ENCODE data around the gene USP20.

Gene USP20

GRCh38 chr9:129858167-129858962 lies 23.1 kb downstream of the USP20 start:
- DNase-seq, result no peak

DNA sequence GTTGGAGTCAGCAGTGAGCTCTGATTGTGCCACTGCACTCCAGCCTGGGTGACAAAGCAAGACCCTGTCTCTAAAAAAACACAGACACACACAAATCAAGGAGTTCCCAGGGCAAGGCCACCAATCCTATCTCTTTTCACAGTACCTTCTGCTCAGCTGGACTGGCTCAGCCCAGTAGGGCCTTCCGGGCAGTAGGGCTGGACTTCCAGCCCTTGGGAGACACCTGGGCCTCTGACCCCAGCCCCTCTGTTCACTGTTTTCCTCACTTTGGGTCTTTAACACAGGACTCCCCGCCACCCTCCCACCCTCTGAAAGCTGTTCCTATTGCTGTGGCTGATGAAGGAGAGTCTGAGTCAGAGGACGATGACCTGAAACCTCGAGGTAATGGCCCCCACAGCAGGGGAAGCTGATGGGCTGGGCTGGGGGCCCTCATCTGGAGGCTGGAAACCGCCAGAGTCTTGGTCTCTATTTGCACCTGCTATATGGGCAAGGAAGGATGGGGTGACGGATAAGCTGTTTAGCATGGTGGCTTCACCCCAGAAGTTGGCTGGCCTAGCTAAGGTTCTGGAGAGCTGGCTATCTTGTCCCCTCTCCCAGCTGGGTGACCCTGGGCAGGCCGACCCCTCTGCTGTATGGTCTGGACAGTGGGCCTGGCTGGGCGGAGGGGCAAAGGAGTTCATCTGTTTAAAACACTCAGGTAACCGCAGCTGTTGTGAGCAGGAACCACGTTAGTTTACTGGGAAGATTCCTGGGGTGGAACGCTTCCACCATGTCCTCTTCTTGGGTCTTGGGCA lies 25.6 kb downstream of the USP20 start:
- DNase-seq, result no peak

DNA sequence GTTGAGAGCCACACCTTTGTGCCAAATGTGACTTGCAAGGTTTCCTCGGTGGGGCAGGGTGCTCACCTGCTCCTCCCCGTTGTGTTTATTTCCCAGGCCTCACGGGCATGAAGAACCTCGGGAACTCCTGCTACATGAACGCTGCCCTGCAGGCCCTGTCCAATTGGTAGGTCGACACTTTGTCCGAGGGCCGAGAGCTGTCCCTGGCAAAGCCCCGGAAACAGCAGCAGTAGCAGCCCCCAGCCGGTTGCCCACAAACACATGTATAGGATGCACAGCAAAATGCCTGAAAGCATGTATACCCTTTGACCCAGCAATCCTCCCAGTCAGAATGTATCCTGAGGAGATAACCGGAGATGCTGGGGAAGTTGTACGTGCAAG lies 26.2 kb downstream of the USP20 start:
- DNase-seq, result no peak

GRCh38 chr9:129863059-129863690 lies 27.9 kb downstream of the USP20 start:
- DNase-seq, result peak; percentile 66

DNA sequence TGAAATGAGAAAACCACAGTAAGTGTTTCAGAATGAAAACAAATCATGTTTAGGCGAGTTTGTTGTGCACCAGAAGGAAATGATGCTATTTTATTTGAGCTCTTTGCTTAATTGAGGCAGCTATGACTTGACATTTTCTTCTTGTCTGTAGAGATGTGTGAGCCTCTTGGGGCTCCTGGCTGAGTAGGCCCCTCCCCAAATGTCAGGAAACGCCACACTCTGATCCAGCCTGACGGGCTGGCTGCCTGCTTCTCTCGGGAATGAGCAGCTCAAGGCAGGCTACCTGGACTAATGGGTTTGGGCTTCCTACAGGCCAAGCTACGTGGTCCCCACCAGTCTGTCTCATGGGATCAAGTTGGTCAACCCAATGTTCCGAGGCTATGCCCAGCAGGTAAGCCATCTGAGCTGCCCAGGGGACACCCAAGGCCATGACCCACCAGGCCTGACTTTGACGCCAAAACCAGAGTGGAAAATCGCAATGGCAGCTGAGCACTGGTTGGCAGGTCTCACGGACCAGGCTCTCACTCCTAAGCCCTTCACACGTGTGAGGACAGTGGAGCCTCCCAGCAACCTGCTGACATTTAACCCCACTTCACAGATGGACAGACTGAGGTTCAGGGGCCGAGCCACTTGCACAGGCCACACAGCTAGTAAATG lies 29.9 kb downstream of the USP20 start:
- DNase-seq, result no peak

- no peak for DNase-seq
These were observed 30.5 kb downstream of the USP20 start for GRCh38 chr9:129865668-129866320.

GRCh38 chr9:129866394-129867135 lies 31.3 kb downstream of the USP20 start:
- peak; percentile 46 for DNase-seq

GRCh38 chr9:129867136-129868022 lies 32.1 kb downstream of the USP20 start:
- no peak for DNase-seq

DNA sequence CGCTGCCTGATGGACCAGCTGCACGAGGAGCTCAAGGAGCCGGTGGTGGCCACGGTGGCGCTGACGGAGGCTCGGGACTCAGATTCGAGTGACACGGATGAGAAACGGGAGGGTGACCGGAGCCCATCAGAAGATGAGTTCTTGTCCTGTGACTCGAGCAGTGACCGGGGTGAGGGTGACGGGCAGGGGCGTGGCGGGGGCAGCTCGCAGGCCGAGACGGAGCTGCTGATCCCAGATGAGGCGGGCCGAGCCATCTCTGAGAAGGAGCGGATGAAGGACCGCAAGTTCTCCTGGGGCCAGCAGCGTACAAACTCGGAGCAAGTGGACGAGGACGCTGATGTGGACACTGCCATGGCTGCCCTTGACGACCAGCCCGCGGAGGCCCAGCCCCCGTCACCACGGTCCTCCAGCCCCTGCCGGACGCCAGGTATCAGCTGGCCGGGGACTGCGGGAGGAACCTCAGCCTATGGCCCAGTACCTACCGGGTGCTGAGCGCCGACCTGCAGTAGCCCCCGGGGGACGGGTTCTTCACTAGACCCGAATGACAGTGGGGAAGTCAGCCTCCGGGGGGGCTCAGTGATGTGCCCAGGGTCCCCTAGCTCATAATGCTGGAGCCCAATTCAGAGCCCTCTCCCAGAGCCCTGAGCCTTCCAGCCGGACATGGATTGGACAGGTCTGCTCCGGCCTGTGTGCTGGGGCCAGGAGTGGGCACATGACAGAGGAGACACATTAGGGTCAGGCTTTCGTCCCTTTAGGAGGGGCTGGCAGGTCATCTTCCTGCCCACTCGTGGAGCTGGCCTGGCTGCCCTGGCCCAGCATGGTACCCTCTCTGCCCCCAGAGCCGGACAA lies 33.0 kb downstream of the USP20 start:
- no peak for DNase-seq

DNA sequence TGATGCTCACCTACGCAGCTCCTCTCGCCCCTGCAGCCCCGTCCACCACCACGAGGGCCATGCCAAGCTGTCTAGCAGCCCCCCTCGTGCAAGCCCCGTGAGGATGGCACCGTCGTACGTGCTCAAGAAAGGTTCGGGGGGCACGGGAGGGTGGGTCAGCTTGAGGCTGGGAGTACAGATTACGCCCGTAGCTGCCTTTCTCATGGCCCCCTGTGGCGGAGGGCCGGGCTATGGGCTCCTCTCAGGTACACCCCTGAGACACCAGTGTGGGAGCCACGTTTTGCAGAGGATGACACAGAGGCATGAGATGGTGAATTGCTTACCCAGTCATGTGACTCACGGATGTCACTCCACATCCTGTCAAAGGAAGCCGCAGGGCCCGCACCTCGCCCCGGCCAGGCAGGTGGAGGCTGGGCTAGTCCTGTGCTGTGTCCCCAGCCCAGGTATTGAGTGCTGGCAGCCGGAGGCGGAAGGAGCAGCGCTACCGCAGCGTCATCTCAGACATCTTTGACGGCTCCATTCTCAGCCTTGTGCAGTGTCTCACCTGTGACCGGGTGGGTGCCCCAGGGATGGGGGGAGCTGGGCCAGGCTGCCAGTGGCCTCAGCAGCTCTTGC lies 33.7 kb downstream of the USP20 start:
- DNase-seq, result peak; percentile 88

GRCh38 chr9:129869585-129870501 lies 34.6 kb downstream of the USP20 start:
- no peak for DNase-seq

DNA sequence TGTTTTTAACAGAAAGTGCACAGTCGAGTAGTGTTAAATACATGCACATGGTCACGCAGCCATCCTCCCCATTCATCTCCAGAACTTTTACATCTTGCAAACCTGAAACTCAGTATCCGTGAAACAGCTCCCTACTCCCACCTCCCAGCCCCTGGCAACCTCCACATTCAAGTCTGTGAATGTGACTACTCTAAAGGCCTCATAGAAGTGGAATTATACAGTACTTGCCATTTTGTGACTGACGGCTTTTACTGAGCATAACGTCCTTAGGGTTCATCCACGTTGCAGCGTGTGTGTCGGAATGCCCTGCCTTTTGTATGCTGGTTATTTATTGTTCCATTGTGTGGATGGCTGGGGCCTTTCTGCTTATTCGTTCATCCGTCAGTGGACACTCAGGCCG lies 35.8 kb downstream of the USP20 start:
- no peak for DNase-seq

DNA sequence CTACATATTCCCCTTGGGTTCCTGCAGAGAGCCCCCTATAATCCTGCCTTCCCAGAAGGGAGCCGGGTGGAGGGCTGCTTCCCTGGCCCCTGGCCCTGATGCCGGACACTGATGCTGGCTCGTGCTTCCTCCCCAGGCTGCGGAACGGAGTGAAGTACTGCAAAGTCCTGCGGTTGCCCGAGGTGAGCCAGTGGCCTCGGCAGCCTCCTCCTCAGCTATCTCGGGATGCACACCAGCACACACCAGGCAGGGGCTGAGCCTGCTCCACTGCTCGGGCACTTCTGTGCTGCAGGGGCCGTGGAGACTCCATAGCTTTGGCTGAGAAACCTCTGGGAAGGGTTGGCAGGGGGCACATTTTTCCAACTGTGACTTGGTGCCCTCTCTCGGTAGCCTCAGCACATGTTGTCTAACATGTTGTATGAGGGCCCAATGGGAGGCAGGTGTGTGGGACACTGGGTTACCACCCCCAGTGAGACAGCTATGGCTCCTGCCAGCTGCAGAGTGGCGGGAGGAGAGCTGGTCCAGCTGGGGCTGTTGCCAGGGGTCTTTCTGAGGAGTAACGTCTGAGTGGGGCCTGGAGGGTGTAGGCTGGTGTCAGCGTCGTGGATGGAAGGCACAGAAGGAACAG lies 38.4 kb downstream of the USP20 start:
- no peak for DNase-seq

GRCh38 chr9:129874261-129875101 lies 39.2 kb downstream of the USP20 start:
- DNase-seq, result no peak

- DNase-seq, result no peak
These were observed 39.9 kb downstream of the USP20 start for GRCh38 chr9:129875181-129875611.

DNA sequence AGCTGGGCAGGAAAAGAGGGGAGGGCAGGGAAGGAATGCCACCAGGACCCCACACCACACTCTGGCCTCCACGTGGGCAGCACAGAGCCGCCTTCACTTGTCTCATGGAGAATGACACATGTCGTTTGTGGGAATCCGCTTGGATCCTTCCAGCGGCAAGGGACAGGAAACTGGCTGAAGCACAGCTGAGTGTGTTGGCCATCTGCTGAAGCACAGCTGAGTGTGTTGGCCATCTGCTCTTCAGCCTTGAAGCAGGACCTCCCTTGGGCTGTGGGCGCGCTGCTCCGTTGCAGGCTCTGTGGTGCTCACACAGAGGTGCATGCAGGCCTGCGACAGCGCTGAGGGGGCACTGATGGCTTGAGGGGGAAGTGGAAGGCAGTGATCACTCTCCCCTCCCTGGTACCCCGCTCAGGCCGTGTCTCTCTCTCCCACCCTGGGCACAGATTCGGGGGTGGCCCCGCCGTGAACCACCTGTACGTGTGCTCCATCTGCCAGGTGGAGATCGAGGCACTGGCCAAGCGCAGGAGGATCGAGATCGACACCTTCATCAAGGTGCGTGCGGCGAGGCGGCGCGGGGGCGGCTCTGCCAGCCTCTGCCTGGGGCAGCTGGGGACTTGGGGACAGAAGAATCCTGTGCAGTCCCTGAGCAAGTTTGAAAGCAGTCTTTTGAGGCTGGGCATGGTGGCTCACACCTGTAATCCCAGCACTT lies 40.6 kb downstream of the USP20 start:
- no peak for DNase-seq
